ENCODE data around the gene ST6GALNAC5. TPM values are rescaled to one million over a fixed set of nuclear protein-coding genes. Genes with fewer than 3 reads are reported as not detected.

ST6GALNAC5 gene
- total RNA-seq, 1 experiment from 2014 or later: 2.0 TPM

DNA sequence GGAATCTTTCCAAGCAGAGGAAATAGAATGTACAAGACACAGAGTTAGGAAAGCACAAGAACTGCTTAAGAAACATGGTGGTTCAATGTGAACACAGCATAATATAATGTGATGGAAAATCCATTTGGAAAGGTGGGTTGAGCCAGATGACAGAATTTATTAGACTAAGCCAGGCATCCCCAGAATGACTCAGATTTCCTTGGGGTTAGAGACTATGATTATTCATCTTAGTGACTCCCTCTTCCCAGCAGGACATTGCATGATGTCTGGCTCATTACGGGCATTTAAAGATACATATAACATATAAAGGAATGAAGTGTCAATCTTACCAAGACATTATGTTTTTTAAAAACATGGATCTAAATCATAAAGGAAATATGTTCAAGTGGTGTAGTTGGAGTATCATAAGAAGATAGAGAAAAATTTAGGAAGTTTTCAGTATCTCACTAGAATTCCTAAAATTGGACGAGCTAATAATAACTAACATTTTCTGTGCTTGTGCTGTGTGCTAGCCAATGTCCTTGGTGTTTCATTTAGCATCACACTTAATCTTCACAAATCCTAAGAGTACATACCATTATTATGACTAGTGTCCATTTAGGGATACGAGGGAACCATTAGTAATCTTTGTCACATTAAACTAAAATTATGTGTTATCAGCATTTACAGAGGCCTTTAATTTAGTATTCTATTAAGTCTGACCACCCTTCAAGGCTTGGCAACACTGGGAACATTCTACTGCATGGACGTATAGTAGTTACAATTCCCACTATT, 41.0 kb upstream of the ST6GALNAC5 start:
- CTCF ChIA-PET: interaction anchor here (0.6 kb wide), 1 partner anchor 1028 kb away, joined by 6 read pairs; no protein-coding TSS in a partner anchor
- TF ChIP-seq, protein P1, sequence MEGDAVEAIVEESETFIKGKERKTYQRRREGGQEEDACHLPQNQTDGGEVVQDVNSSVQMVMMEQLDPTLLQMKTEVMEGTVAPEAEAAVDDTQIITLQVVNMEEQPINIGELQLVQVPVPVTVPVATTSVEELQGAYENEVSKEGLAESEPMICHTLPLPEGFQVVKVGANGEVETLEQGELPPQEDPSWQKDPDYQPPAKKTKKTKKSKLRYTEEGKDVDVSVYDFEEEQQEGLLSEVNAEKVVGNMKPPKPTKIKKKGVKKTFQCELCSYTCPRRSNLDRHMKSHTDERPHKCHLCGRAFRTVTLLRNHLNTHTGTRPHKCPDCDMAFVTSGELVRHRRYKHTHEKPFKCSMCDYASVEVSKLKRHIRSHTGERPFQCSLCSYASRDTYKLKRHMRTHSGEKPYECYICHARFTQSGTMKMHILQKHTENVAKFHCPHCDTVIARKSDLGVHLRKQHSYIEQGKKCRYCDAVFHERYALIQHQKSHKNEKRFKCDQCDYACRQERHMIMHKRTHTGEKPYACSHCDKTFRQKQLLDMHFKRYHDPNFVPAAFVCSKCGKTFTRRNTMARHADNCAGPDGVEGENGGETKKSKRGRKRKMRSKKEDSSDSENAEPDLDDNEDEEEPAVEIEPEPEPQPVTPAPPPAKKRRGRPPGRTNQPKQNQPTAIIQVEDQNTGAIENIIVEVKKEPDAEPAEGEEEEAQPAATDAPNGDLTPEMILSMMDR (IDR thresholded peaks at IDR 0.05; ENCODE audit: unreplicated experiment): no peak
- intact Hi-C loops (cut with micrococcal nuclease; ENCODE audit: unreplicated experiment): no loop called here
- Mint-ChIP-seq H3K27me3 (ENCODE audit: unreplicated experiment) (no peaks in the 10 kb centered on the region), H3K4me3 (ENCODE audit: low read depth, unreplicated experiment) (no peak overlapping the region), H3K36me3 (ENCODE audit: insufficient read depth, unreplicated experiment) (no peaks in the 10 kb centered on the region), H3K27ac (ENCODE audit: unreplicated experiment) (no peak overlapping the region), H3K9me3 (ENCODE audit: low read depth, unreplicated experiment) (no peaks in the 10 kb centered on the region), H3K4me1 (ENCODE audit: low read depth, unreplicated experiment) (no peaks in the 10 kb centered on the region)
- BruUV-seq (replicated peaks): no TSS peak
- no peak for DNase-seq

DNA sequence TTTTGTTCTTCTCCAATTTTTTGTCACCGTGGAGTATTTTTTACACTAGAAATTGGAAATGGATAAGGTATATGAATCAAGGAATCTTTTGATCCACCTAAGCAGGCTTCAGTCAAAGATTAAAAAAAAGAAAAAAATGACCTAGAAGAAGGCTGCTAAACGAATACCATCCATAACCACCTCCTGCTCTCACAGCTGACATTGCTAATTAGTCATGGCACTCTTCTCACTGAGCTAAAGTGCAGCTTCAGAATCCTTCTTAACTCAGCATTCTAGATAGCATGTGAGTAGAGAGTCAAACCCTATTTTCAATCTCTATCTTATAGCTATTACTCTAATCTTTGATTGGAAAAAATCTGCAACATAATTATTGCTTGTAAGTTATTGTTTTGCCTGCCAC, 40.2 kb upstream of the ST6GALNAC5 start:
- no peak for DNase-seq
- Mint-ChIP-seq H3K4me1 (ENCODE audit: low read depth, unreplicated experiment) (no peaks in the 10 kb centered on the region), H3K36me3 (ENCODE audit: insufficient read depth, unreplicated experiment) (no peaks in the 10 kb centered on the region), H3K27me3 (ENCODE audit: unreplicated experiment) (no peaks in the 10 kb centered on the region), H3K27ac (ENCODE audit: unreplicated experiment) (no peak overlapping the region), H3K9me3 (ENCODE audit: low read depth, unreplicated experiment) (no peaks in the 10 kb centered on the region), H3K4me3 (ENCODE audit: low read depth, unreplicated experiment) (no peak overlapping the region)
- BruUV-seq (replicated peaks): no TSS peak
- CTCF ChIA-PET: interaction anchor here (0.6 kb wide), 1 partner anchor 465 kb away, joined by 3 read pairs; no protein-coding TSS in a partner anchor
- intact Hi-C loops (cut with micrococcal nuclease; ENCODE audit: unreplicated experiment): no loop called here
- TF ChIP-seq, protein P1 (IDR thresholded peaks at IDR 0.05; ENCODE audit: unreplicated experiment): no peak

DNA sequence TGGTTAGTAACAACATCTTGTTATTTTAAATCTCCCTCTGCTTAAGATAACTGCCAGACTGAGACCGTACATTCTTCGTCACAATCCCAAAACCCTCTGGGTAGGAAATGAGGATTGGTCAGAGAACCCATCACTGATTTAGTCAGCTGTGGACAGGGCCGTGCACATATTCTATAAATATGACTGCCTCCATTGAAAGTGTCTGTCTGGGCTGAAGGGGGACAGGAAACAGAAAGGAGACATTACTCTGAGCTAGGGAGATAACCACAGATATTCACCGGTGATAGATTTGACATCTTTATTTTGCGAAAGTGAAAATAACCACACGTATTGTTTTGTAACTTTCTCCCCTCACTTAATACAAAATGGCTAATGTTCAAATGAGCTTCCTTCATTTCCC, 36.9 kb upstream of the ST6GALNAC5 start:
- intact Hi-C loops (cut with micrococcal nuclease; ENCODE audit: unreplicated experiment): no loop called here
- BruUV-seq (replicated peaks): no TSS peak
- TF ChIP-seq, protein P1 (IDR thresholded peaks at IDR 0.05; ENCODE audit: unreplicated experiment): no peak
- no peaks in the 10 kb centered on the region for H3K9me3 Mint-ChIP-seq (ENCODE audit: low read depth, unreplicated experiment)
- CTCF ChIA-PET: no interaction called here
- no peaks in the 10 kb centered on the region for H3K27me3 Mint-ChIP-seq (ENCODE audit: unreplicated experiment)
- H3K27ac Mint-ChIP-seq (ENCODE audit: unreplicated experiment): no peak overlapping the region
- DNase-seq: no peak
- no peaks in the 10 kb centered on the region for H3K36me3 Mint-ChIP-seq (ENCODE audit: insufficient read depth, unreplicated experiment)
- H3K4me3 Mint-ChIP-seq (ENCODE audit: low read depth, unreplicated experiment): no peak overlapping the region
- H3K4me1 Mint-ChIP-seq (ENCODE audit: low read depth, unreplicated experiment): no peaks in the 10 kb centered on the region

DNA sequence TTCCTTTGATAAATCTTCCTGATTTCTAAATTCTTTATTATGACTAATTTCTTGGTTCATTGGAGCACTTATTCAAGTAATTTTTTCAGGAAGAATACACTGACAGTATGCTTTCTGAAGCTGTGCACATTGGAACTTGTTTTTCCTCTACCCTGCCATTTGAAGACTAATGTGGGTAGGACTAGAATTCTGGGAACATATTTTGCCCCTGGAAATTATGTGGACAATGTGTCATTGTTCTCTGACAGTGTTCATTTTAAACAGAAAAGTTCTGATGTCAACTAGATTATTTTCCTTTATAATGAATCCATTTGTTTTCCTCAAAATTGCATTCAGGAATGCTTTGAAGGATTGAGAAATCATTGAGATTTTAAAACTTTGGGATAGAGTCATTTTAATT, 34.8 kb upstream of the ST6GALNAC5 start:
- no TSS peak for BruUV-seq (replicated peaks)
- CTCF ChIA-PET: no interaction called here
- Mint-ChIP-seq H3K9me3 (ENCODE audit: low read depth, unreplicated experiment) (no peaks in the 10 kb centered on the region), H3K4me1 (ENCODE audit: low read depth, unreplicated experiment) (no peaks in the 10 kb centered on the region), H3K27me3 (ENCODE audit: unreplicated experiment) (no peaks in the 10 kb centered on the region), H3K4me3 (ENCODE audit: low read depth, unreplicated experiment) (no peak overlapping the region), H3K27ac (ENCODE audit: unreplicated experiment) (no peak overlapping the region), H3K36me3 (ENCODE audit: insufficient read depth, unreplicated experiment) (no peaks in the 10 kb centered on the region)
- intact Hi-C loops (cut with micrococcal nuclease; ENCODE audit: unreplicated experiment): no loop called here
- no peak for DNase-seq
- TF ChIP-seq, protein P1 (IDR thresholded peaks at IDR 0.05; ENCODE audit: unreplicated experiment): no peak
